ENCODE results near the gene SCYGR5.
"Not testable (repeated sequence)": the region's sequence is repeated elsewhere in the genome, so short reads cannot be mapped to it uniquely, and the experiment has no call there.

Gene SCYGR5

GRCh38 chr2:227673620-227674019, 7.0 kb downstream of the SCYGR5 start:
- H2AK5ac ChIP-seq (ENCODE audit: low read length); H2AFZ ChIP-seq (ENCODE audit: insufficient read depth, low read length, poor library complexity); H3K9ac ChIP-seq (ENCODE audit: low read length); H3K18ac ChIP-seq (ENCODE audit: low read length); H3K27ac ChIP-seq (ENCODE audit: low read depth, low read length); DNase-seq; H3K4me1 ChIP-seq (ENCODE audit: control insufficient read depth in 1 of 2, insufficient read depth in 2 of 2, low read length in 2 of 2); H3K79me2 ChIP-seq (ENCODE audit: control insufficient read depth, insufficient read depth, low read length, poor library complexity); H3K14ac ChIP-seq (ENCODE audit: low read length); H4K12ac ChIP-seq (ENCODE audit: low read depth, low read length); H2BK12ac ChIP-seq (ENCODE audit: low read length); H3K4me3 ChIP-seq (ENCODE audit: low read depth, low read length); H2BK120ac ChIP-seq (ENCODE audit: insufficient read depth, low read length, poor library complexity); H3K4me2 ChIP-seq (ENCODE audit: low read length); H3K4ac ChIP-seq (ENCODE audit: low read depth, low read length); H3K23ac ChIP-seq (ENCODE audit: low read length); H4K91ac ChIP-seq (ENCODE audit: low read depth, low read length); H3K27me3 ChIP-seq (ENCODE audit: insufficient read depth, low read length); H3K36me3 ChIP-seq (ENCODE audit: control insufficient read depth in 1 of 2, insufficient read depth in 2 of 2, low read length in 2 of 2); H2BK5ac ChIP-seq (ENCODE audit: low read depth, low read length, poor library complexity); H3K9me3 ChIP-seq (ENCODE audit: insufficient read depth, low read depth, low read length); H4K8ac ChIP-seq (ENCODE audit: low read depth, low read length); H3K79me1 ChIP-seq (ENCODE audit: low read length): not testable (repeated sequence)
- WGBS (ENCODE audit: extremely low coverage, insufficient coverage, insufficient read length), result no CpG with 5 or more reads among the region's 5 CpGs

GRCh38 chr2:227674485-227674884, 7.9 kb downstream of the SCYGR5 start:
- Histone ChIP-seq H3K9me3 (ENCODE audit: insufficient read depth, low read depth, low read length) (no peaks in the 10 kb centered on the region), H2AFZ (ENCODE audit: insufficient read depth, low read length, poor library complexity) (no peak overlapping the region), H3K14ac (ENCODE audit: low read length) (no peak overlapping the region), H3K4me1 (ENCODE audit: control insufficient read depth in 1 of 2, insufficient read depth in 2 of 2, low read length in 2 of 2) (no peaks in the 10 kb centered on the region), H3K27ac (ENCODE audit: low read depth, low read length) (no peak overlapping the region), H3K18ac (ENCODE audit: low read length) (no peak overlapping the region), H3K4me2 (ENCODE audit: low read length) (no peak overlapping the region), H2BK5ac (ENCODE audit: low read depth, low read length, poor library complexity) (no peak overlapping the region), H3K23ac (ENCODE audit: low read length) (no peak overlapping the region), H3K9ac (ENCODE audit: low read length) (no peak overlapping the region), H4K91ac (ENCODE audit: low read depth, low read length) (no peak overlapping the region), H3K79me2 (ENCODE audit: control insufficient read depth, insufficient read depth, low read length, poor library complexity) (no peaks in the 10 kb centered on the region), H3K36me3 (ENCODE audit: control insufficient read depth in 1 of 2, insufficient read depth in 2 of 2, low read length in 2 of 2) (no peaks in the 10 kb centered on the region), H3K4ac (ENCODE audit: low read depth, low read length) (no peak overlapping the region), H2BK12ac (ENCODE audit: low read length) (no peak overlapping the region), H3K4me3 (ENCODE audit: low read depth, low read length) (no peak overlapping the region), H2AK5ac (ENCODE audit: low read length) (no peak overlapping the region), H2BK120ac (ENCODE audit: insufficient read depth, low read length, poor library complexity) (peak overlapping the region; percentile 33), H3K79me1 (ENCODE audit: low read length) (peaks cover 2% of the 10 kb centered on the region), H4K8ac (ENCODE audit: low read depth, low read length) (no peak overlapping the region), H3K27me3 (ENCODE audit: insufficient read depth, low read length) (no peaks in the 10 kb centered on the region), H4K12ac (ENCODE audit: low read depth, low read length) (no peak overlapping the region)
- no CpG with 5 or more reads among the region's 5 CpGs for WGBS (ENCODE audit: extremely low coverage, insufficient coverage, insufficient read length)
- no peak for DNase-seq

GRCh38 chr2:227677928-227678327, 11.3 kb downstream of the SCYGR5 start:
- DNase-seq, result no peak
- H2BK120ac ChIP-seq (ENCODE audit: insufficient read depth, low read length, poor library complexity), result no peak overlapping the region
- H3K4me1 ChIP-seq (ENCODE audit: control insufficient read depth in 1 of 2, insufficient read depth in 2 of 2, low read length in 2 of 2), result no peaks in the 10 kb centered on the region
- H4K91ac ChIP-seq (ENCODE audit: low read depth, low read length), result no peak overlapping the region
- no peak overlapping the region for H3K4me3 ChIP-seq (ENCODE audit: low read depth, low read length)
- peaks cover 2% of the 10 kb centered on the region for H3K79me1 ChIP-seq (ENCODE audit: low read length)
- no peak overlapping the region for H3K9ac ChIP-seq (ENCODE audit: low read length)
- no peak overlapping the region for H3K14ac ChIP-seq (ENCODE audit: low read length)
- no peak overlapping the region for H3K23ac ChIP-seq (ENCODE audit: low read length)
- H3K4me2 ChIP-seq (ENCODE audit: low read length), result no peak overlapping the region
- H2BK12ac ChIP-seq (ENCODE audit: low read length), result no peak overlapping the region
- H2AK5ac ChIP-seq (ENCODE audit: low read length), result no peak overlapping the region
- no CpG with 5 or more reads among the region's 3 CpGs for WGBS (ENCODE audit: extremely low coverage, insufficient coverage, insufficient read length)
- no peaks in the 10 kb centered on the region for H3K27me3 ChIP-seq (ENCODE audit: insufficient read depth, low read length)
- no peak overlapping the region for H3K18ac ChIP-seq (ENCODE audit: low read length)
- no peak overlapping the region for H2BK5ac ChIP-seq (ENCODE audit: low read depth, low read length, poor library complexity)
- H2AFZ ChIP-seq (ENCODE audit: insufficient read depth, low read length, poor library complexity), result no peak overlapping the region
- H4K8ac ChIP-seq (ENCODE audit: low read depth, low read length), result no peak overlapping the region
- no peaks in the 10 kb centered on the region for H3K36me3 ChIP-seq (ENCODE audit: control insufficient read depth in 1 of 2, insufficient read depth in 2 of 2, low read length in 2 of 2)
- H3K79me2 ChIP-seq (ENCODE audit: control insufficient read depth, insufficient read depth, low read length, poor library complexity), result no peaks in the 10 kb centered on the region
- no peak overlapping the region for H3K4ac ChIP-seq (ENCODE audit: low read depth, low read length)
- no peak overlapping the region for H4K12ac ChIP-seq (ENCODE audit: low read depth, low read length)
- no peaks in the 10 kb centered on the region for H3K9me3 ChIP-seq (ENCODE audit: insufficient read depth, low read depth, low read length)
- H3K27ac ChIP-seq (ENCODE audit: low read depth, low read length), result no peak overlapping the region

- Histone ChIP-seq H3K27ac (ENCODE audit: low read depth, low read length) (no peak overlapping the region), H3K4me1 (ENCODE audit: control insufficient read depth in 1 of 2, insufficient read depth in 2 of 2, low read length in 2 of 2) (no peaks in the 10 kb centered on the region), H4K12ac (ENCODE audit: low read depth, low read length) (no peak overlapping the region), H2BK12ac (ENCODE audit: low read length) (no peak overlapping the region), H3K9me3 (ENCODE audit: insufficient read depth, low read depth, low read length) (no peaks in the 10 kb centered on the region), H3K4me3 (ENCODE audit: low read depth, low read length) (no peak overlapping the region), H3K14ac (ENCODE audit: low read length) (no peak overlapping the region), H3K9ac (ENCODE audit: low read length) (no peak overlapping the region), H2AFZ (ENCODE audit: insufficient read depth, low read length, poor library complexity) (no peak overlapping the region), H3K79me1 (ENCODE audit: low read length) (no peaks in the 10 kb centered on the region), H3K36me3 (ENCODE audit: control insufficient read depth in 1 of 2, insufficient read depth in 2 of 2, low read length in 2 of 2) (peaks cover 4% of the 10 kb centered on the region in 2 experiments), H2BK5ac (ENCODE audit: low read depth, low read length, poor library complexity) (no peak overlapping the region), H2AK5ac (ENCODE audit: low read length) (no peak overlapping the region), H3K23ac (ENCODE audit: low read length) (no peak overlapping the region), H3K27me3 (ENCODE audit: insufficient read depth, low read length) (no peaks in the 10 kb centered on the region), H3K4ac (ENCODE audit: low read depth, low read length) (no peak overlapping the region), H4K8ac (ENCODE audit: low read depth, low read length) (no peak overlapping the region), H3K4me2 (ENCODE audit: low read length) (no peak overlapping the region), H4K91ac (ENCODE audit: low read depth, low read length) (no peak overlapping the region), H3K79me2 (ENCODE audit: control insufficient read depth, insufficient read depth, low read length, poor library complexity) (no peaks in the 10 kb centered on the region), H2BK120ac (ENCODE audit: insufficient read depth, low read length, poor library complexity) (no peak overlapping the region), H3K18ac (ENCODE audit: low read length) (no peak overlapping the region)
- peak in 1 of 2 donors; percentile 41 for DNase-seq
- WGBS (ENCODE audit: extremely low coverage, insufficient coverage, insufficient read length), result no CpG with 5 or more reads among the region's 5 CpGs
These were observed 17.7 kb downstream of the SCYGR5 start for GRCh38 chr2:227684258-227684657.
